Upper lobe of left lung (tissue), 4 donors: ENCODE data around the gene SGMS2.

Experiments
- EP300 ChIP-seq, 4 donors: sonication (generic); formaldehyde crosslinking; IDR thresholded peaks; one replicate each; pipeline ENCODE4 v1.5.1; 2017; ENCODE audit warnings: antibody characterized with exemption in 4 of 4, control low read depth in 2 of 4
- POLR2A ChIP-seq, 4 donors: fragments of 450-650 bp; IDR thresholded peaks; one replicate each; pipeline ENCODE4 v1.5.1; 2016 to 2017; ENCODE audit warnings: antibody characterized with exemption in 4 of 4, mild to moderate bottlenecking in 2 of 4
- POLR2AphosphoS5 ChIP-seq, 2 donors: sonication (generic); formaldehyde crosslinking; IDR thresholded peaks; one replicate each; pipeline ENCODE4 v1.5.1; 2017; ENCODE audit warnings: antibody characterized with exemption in 2 of 2
- TF ChIP-seq, protein P1 (sequence below), 6 experiments: fragments of 450-650 bp in 4 of 6; fragments of 200-600 bp in 2 of 6; sonication (generic) in 2 of 6; IDR thresholded peaks; one replicate each; pipeline ENCODE4 v1.5.1; 2016 to 2019; ENCODE audit warnings: antibody characterized with exemption in 6 of 6

GRCh38 chr4:107791902-107792301 is 32.8 kb upstream of the SGMS2 start:
- TF ChIP-seq, protein P1, sequence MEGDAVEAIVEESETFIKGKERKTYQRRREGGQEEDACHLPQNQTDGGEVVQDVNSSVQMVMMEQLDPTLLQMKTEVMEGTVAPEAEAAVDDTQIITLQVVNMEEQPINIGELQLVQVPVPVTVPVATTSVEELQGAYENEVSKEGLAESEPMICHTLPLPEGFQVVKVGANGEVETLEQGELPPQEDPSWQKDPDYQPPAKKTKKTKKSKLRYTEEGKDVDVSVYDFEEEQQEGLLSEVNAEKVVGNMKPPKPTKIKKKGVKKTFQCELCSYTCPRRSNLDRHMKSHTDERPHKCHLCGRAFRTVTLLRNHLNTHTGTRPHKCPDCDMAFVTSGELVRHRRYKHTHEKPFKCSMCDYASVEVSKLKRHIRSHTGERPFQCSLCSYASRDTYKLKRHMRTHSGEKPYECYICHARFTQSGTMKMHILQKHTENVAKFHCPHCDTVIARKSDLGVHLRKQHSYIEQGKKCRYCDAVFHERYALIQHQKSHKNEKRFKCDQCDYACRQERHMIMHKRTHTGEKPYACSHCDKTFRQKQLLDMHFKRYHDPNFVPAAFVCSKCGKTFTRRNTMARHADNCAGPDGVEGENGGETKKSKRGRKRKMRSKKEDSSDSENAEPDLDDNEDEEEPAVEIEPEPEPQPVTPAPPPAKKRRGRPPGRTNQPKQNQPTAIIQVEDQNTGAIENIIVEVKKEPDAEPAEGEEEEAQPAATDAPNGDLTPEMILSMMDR (IDR thresholded peaks at IDR 0.05) = no peak
- TF ChIP-seq EP300 (IDR thresholded peaks at IDR 0.05) = no peak
- no peak for TF ChIP-seq POLR2A (IDR thresholded peaks at IDR 0.05)
- no peak for TF ChIP-seq POLR2AphosphoS5 (IDR thresholded peaks at IDR 0.05)
